ENCODE measurements around the gene DICER1. TPM values are rescaled to one million over a fixed set of nuclear protein-coding genes. Genes with fewer than 3 reads are reported as not detected.

DICER1 gene
- polyA plus RNA-seq, 2 of the 4 experiments (the other 2 are of a cell fraction), result 14.1 to 46.3 TPM

DNA sequence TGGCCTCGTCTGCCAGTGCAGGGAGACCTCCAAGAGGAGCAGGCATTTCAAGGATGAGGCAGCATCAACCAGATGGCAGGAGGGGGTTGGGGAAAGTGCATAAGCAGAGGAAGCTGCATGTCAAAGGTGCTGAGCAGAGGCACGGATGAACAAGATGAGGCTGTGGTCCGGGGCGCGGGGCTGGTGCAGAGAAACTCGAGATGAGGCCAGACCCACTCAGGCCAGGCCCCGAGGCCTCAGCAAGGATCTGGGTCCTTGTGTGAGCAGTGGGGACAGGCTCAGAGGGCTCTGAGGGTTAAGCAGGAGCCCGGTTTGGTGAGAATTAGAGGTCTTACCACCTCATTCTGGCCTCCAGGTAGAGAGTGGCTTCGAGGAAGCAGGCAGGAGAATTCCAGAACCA is 98.8 kb downstream of the DICER1 start (continued):
- TF ChIP-seq, protein P1, sequence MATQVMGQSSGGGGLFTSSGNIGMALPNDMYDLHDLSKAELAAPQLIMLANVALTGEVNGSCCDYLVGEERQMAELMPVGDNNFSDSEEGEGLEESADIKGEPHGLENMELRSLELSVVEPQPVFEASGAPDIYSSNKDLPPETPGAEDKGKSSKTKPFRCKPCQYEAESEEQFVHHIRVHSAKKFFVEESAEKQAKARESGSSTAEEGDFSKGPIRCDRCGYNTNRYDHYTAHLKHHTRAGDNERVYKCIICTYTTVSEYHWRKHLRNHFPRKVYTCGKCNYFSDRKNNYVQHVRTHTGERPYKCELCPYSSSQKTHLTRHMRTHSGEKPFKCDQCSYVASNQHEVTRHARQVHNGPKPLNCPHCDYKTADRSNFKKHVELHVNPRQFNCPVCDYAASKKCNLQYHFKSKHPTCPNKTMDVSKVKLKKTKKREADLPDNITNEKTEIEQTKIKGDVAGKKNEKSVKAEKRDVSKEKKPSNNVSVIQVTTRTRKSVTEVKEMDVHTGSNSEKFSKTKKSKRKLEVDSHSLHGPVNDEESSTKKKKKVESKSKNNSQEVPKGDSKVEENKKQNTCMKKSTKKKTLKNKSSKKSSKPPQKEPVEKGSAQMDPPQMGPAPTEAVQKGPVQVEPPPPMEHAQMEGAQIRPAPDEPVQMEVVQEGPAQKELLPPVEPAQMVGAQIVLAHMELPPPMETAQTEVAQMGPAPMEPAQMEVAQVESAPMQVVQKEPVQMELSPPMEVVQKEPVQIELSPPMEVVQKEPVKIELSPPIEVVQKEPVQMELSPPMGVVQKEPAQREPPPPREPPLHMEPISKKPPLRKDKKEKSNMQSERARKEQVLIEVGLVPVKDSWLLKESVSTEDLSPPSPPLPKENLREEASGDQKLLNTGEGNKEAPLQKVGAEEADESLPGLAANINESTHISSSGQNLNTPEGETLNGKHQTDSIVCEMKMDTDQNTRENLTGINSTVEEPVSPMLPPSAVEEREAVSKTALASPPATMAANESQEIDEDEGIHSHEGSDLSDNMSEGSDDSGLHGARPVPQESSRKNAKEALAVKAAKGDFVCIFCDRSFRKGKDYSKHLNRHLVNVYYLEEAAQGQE (IDR thresholded peaks at IDR 0.05), result no peak
- no peak for TF ChIP-seq NR3C1 (IDR thresholded peaks at IDR 0.05)
- no peak for TF ChIP-seq EHF (CRISPR knock-in tag; IDR thresholded peaks at IDR 0.05)
- TF ChIP-seq, protein P2, sequence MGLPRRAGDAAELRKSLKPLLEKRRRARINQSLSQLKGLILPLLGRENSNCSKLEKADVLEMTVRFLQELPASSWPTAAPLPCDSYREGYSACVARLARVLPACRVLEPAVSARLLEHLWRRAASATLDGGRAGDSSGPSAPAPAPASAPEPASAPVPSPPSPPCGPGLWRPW (IDR thresholded peaks at IDR 0.05), result no peak
- TF ChIP-seq, protein P3, sequence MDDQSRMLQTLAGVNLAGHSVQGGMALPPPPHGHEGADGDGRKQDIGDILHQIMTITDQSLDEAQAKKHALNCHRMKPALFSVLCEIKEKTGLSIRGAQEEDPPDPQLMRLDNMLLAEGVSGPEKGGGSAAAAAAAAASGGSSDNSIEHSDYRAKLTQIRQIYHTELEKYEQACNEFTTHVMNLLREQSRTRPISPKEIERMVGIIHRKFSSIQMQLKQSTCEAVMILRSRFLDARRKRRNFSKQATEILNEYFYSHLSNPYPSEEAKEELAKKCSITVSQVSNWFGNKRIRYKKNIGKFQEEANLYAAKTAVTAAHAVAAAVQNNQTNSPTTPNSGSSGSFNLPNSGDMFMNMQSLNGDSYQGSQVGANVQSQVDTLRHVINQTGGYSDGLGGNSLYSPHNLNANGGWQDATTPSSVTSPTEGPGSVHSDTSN (IDR thresholded peaks at IDR 0.05), result no peak

DNA sequence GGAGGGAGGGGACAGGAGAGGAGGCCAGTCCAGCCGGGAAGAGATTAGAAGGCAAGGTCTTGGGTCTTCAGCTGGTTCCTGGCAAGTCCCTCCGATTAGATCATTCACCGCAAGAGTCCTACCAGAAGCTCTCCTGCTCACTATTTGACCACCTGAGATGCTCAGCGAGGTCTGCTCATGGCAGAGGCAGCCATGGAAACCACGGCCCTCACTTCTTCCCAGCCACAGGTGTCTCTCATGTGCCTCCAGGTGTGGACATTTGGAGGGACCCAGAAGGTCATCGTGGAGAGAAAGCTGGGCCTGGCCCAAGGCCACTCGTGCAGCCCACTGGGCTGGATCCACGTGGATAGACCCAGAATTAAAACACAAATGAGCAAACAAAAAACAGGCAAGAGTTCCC is 99.5 kb downstream of the DICER1 start:
- 47% methylated on average over 8 of the region's 8 CpGs for WGBS (ENCODE audit: missing lambda C conversion rate)
- POLR2A ChIA-PET, result no interaction called here
- DNase-seq (ENCODE audit: low read depth in 1 of 2, low spot score in 1 of 2) (no peak), ATAC-seq (no peak), FAIRE-seq (no peak)
- Histone ChIP-seq H3K4me3 (no peak overlapping the region), H3K9me3 (no peaks in the 10 kb centered on the region), H3K27ac (no peak overlapping the region), H3K4me1 (no peaks in the 10 kb centered on the region), H3K4me2 (no peak overlapping the region)
- no peak for TF ChIP-seq RFX5 (IDR thresholded peaks at IDR 0.05)
- no peak for TF ChIP-seq CBX2 (IDR thresholded peaks at IDR 0.05; ENCODE audit: borderline replicate concordance, low read depth)
- no peak for TF ChIP-seq ZNF302 (CRISPR knock-in tag; IDR thresholded peaks at IDR 0.05)
- TF ChIP-seq, protein P4, sequence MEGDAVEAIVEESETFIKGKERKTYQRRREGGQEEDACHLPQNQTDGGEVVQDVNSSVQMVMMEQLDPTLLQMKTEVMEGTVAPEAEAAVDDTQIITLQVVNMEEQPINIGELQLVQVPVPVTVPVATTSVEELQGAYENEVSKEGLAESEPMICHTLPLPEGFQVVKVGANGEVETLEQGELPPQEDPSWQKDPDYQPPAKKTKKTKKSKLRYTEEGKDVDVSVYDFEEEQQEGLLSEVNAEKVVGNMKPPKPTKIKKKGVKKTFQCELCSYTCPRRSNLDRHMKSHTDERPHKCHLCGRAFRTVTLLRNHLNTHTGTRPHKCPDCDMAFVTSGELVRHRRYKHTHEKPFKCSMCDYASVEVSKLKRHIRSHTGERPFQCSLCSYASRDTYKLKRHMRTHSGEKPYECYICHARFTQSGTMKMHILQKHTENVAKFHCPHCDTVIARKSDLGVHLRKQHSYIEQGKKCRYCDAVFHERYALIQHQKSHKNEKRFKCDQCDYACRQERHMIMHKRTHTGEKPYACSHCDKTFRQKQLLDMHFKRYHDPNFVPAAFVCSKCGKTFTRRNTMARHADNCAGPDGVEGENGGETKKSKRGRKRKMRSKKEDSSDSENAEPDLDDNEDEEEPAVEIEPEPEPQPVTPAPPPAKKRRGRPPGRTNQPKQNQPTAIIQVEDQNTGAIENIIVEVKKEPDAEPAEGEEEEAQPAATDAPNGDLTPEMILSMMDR (IDR thresholded peaks at IDR 0.05), result no peak
- no peak for TF ChIP-seq HOXA7 (CRISPR knock-in tag; IDR thresholded peaks at IDR 0.05)
- no peak for TF ChIP-seq CHD4 (IDR thresholded peaks at IDR 0.05; ENCODE audit: borderline replicate concordance)
- no peak for TF ChIP-seq RAD21 (conservative IDR thresholded peaks at IDR 0.05 in 1 of 2, IDR thresholded peaks at IDR 0.05 in 1 of 2)
- no peak for TF ChIP-seq NFE2L2 (conservative IDR thresholded peaks at IDR 0.05; ENCODE audit: low read length)
- no peak for TF ChIP-seq POLR2AphosphoS2 (conservative IDR thresholded peaks at IDR 0.05; ENCODE audit: low read length)
- TF ChIP-seq TP53 (CRISPR knock-in tag; IDR thresholded peaks at IDR 0.05), result no peak
- TF ChIP-seq, protein P5, sequence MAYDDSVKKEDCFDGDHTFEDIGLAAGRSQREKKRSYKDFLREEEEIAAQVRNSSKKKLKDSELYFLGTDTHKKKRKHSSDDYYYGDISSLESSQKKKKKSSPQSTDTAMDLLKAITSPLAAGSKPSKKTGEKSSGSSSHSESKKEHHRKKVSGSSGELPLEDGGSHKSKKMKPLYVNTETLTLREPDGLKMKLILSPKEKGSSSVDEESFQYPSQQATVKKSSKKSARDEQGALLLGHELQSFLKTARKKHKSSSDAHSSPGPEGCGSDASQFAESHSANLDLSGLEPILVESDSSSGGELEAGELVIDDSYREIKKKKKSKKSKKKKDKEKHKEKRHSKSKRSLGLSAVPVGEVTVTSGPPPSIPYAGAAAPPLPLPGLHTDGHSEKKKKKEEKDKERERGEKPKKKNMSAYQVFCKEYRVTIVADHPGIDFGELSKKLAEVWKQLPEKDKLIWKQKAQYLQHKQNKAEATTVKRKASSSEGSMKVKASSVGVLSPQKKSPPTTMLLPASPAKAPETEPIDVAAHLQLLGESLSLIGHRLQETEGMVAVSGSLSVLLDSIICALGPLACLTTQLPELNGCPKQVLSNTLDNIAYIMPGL (CRISPR knock-in tag; IDR thresholded peaks at IDR 0.05; ENCODE audit: borderline replicate concordance), result no peak
- CTCF ChIA-PET, result no interaction called here

DNA sequence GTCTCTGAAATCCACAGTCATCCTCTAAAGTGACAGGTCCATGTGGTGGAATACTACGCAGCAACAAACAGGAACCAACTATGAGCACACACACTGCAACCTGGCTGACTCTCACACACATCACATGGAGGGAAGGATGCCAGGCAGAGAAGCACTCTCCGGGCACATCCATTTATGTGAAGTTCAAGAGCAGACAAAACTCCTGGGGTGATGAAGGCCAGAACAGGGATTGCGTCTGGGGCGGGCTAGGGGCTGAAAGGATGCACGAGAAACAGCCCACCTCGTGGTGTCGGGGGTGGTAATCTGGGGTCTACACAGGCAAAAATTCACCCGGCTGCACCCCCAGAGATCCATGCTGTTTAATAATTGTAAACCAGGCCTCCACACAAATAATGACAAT is 100.2 kb downstream of the DICER1 start:
- Histone ChIP-seq H3K4me2 (no peak overlapping the region), H3K27ac (no peak overlapping the region), H3K9me3 (no peaks in the 10 kb centered on the region), H3K4me1 (no peaks in the 10 kb centered on the region), H3K4me3 (no peak overlapping the region)
- ATAC-seq, result no peak
- ChIA-PET CTCF (no interaction called here), POLR2A (no interaction called here)
- no peak for DNase-seq (ENCODE audit: low read depth in 1 of 2, low spot score in 1 of 2)
- TF ChIP-seq, protein P6, sequence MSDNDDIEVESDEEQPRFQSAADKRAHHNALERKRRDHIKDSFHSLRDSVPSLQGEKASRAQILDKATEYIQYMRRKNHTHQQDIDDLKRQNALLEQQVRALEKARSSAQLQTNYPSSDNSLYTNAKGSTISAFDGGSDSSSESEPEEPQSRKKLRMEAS (IDR thresholded peaks at IDR 0.05), result no peak
- no peak for TF ChIP-seq SMC3 (IDR thresholded peaks at IDR 0.05)
- TF ChIP-seq TP53 (CRISPR knock-in tag; IDR thresholded peaks at IDR 0.05), result no peak
- TF ChIP-seq KDM1A (IDR thresholded peaks at IDR 0.05; ENCODE audit: low read depth), result no peak
- TF ChIP-seq HDAC2 (IDR thresholded peaks at IDR 0.05), result no peak
- no peak for TF ChIP-seq POLR2A (IDR thresholded peaks at IDR 0.05; ENCODE audit: low read length)
- TF ChIP-seq, protein P7, sequence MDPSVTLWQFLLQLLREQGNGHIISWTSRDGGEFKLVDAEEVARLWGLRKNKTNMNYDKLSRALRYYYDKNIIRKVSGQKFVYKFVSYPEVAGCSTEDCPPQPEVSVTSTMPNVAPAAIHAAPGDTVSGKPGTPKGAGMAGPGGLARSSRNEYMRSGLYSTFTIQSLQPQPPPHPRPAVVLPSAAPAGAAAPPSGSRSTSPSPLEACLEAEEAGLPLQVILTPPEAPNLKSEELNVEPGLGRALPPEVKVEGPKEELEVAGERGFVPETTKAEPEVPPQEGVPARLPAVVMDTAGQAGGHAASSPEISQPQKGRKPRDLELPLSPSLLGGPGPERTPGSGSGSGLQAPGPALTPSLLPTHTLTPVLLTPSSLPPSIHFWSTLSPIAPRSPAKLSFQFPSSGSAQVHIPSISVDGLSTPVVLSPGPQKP (IDR thresholded peaks at IDR 0.05; ENCODE audit: low read depth, low read length), result no peak
- TF ChIP-seq MYC (IDR thresholded peaks at IDR 0.05; ENCODE audit: borderline replicate concordance, low read length), result no peak
- no peak for TF ChIP-seq GATA3 (IDR thresholded peaks at IDR 0.05; ENCODE audit: borderline replicate concordance)
- TF ChIP-seq TFCP2L1 (CRISPR knock-in tag; IDR thresholded peaks at IDR 0.05), result no peak
- TF ChIP-seq, protein P3 (IDR thresholded peaks at IDR 0.05), result no peak
- no peak for FAIRE-seq
- 57% methylated on average over 8 of the region's 8 CpGs for WGBS (ENCODE audit: missing lambda C conversion rate)

All from A549 (cell line).